HL-60 (cell line): ENCODE data around the gene PAK4.
"Not testable (repeated sequence)": the region's sequence is repeated elsewhere in the genome, so short reads cannot be mapped to it uniquely, and the experiment has no call there.

Source experiments
- DNase-seq, 2 experiments: peaks; one replicate each; pipeline ENCODE4 v3.0.0-alpha.2; 2010 to 2020; ENCODE audit warnings: low read depth in 1 of 2, low spot score in 1 of 2
- H3K27ac ChIP-seq: fragments of 250-450 bp; sonication (Bioruptor Pico); replicated peaks from 2 replicates; pipeline ENCODE4 v1.5.1; 2020; ENCODE audit warnings: mild to moderate bottlenecking, moderate library complexity
- H3K27me3 ChIP-seq: fragments of 250-450 bp; sonication (Bioruptor Pico); 2 replicates; pipeline ENCODE4 v1.5.1; 2021; ENCODE audit warnings: mild to moderate bottlenecking, moderate library complexity; ENCODE audit not compliant: insufficient read depth, poor library complexity, severe bottlenecking
- H3K4me3 ChIP-seq: replicated peaks from 2 replicates; pipeline ENCODE4 v1.5.1; 2011; ENCODE audit warnings: mild to moderate bottlenecking, control low read depth, low read length; ENCODE audit not compliant: insufficient read depth
- GABPA ChIP-seq: IDR thresholded peaks from 2 replicates; pipeline ENCODE4 v1.6.1; 2012; ENCODE audit warnings: low read depth
- POLR2AphosphoS5 ChIP-seq: IDR thresholded peaks from 2 replicates; pipeline ENCODE4 v1.6.1; 2012; ENCODE audit warnings: low read depth
- SPI1 ChIP-seq: IDR thresholded peaks from 2 replicates; pipeline ENCODE4 v1.6.1; 2012; ENCODE audit warnings: low read depth, mild to moderate bottlenecking, borderline replicate concordance
- TF ChIP-seq, protein P1 (sequence below): IDR thresholded peaks from one replicate; pipeline ENCODE4 v1.5.1; 2011; ENCODE audit warnings: low read length, control low read depth, inconsistent platforms; ENCODE audit not compliant: insufficient read depth
- TF ChIP-seq, protein P2 (sequence below): IDR thresholded peaks from 2 replicates; pipeline ENCODE4 v1.6.1; 2012; ENCODE audit warnings: low read depth; ENCODE audit not compliant: insufficient replicate concordance

Gene PAK4

DNA sequence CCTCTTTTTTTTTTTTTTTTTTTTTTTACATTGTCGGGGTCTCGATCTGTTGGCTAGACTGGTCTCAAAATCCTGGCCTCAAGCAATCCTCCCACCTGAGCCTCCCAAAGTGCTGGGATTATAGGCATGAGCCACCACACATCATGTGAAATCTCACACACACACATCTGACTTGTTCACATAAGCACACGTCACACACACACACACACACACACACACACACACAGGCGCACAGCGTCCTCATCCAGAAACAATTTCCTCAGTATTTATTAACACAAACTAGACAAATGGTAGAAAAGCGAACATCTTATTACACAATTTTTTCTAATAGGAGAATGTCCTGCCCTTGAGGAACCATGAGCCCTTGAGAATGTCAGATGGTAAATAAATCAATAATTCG is 83.6 kb downstream of the PAK4 start:
- no peak for DNase-seq
- Histone ChIP-seq H3K27ac (no peak overlapping the region), H3K4me3 (no peak overlapping the region), H3K27me3 (peaks cover 12% of the 10 kb centered on the region)
- TF ChIP-seq, protein P1, sequence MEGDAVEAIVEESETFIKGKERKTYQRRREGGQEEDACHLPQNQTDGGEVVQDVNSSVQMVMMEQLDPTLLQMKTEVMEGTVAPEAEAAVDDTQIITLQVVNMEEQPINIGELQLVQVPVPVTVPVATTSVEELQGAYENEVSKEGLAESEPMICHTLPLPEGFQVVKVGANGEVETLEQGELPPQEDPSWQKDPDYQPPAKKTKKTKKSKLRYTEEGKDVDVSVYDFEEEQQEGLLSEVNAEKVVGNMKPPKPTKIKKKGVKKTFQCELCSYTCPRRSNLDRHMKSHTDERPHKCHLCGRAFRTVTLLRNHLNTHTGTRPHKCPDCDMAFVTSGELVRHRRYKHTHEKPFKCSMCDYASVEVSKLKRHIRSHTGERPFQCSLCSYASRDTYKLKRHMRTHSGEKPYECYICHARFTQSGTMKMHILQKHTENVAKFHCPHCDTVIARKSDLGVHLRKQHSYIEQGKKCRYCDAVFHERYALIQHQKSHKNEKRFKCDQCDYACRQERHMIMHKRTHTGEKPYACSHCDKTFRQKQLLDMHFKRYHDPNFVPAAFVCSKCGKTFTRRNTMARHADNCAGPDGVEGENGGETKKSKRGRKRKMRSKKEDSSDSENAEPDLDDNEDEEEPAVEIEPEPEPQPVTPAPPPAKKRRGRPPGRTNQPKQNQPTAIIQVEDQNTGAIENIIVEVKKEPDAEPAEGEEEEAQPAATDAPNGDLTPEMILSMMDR = no peak
- TF ChIP-seq, protein P2, sequence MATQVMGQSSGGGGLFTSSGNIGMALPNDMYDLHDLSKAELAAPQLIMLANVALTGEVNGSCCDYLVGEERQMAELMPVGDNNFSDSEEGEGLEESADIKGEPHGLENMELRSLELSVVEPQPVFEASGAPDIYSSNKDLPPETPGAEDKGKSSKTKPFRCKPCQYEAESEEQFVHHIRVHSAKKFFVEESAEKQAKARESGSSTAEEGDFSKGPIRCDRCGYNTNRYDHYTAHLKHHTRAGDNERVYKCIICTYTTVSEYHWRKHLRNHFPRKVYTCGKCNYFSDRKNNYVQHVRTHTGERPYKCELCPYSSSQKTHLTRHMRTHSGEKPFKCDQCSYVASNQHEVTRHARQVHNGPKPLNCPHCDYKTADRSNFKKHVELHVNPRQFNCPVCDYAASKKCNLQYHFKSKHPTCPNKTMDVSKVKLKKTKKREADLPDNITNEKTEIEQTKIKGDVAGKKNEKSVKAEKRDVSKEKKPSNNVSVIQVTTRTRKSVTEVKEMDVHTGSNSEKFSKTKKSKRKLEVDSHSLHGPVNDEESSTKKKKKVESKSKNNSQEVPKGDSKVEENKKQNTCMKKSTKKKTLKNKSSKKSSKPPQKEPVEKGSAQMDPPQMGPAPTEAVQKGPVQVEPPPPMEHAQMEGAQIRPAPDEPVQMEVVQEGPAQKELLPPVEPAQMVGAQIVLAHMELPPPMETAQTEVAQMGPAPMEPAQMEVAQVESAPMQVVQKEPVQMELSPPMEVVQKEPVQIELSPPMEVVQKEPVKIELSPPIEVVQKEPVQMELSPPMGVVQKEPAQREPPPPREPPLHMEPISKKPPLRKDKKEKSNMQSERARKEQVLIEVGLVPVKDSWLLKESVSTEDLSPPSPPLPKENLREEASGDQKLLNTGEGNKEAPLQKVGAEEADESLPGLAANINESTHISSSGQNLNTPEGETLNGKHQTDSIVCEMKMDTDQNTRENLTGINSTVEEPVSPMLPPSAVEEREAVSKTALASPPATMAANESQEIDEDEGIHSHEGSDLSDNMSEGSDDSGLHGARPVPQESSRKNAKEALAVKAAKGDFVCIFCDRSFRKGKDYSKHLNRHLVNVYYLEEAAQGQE = no peak
- no peak for TF ChIP-seq POLR2AphosphoS5
- no peak for TF ChIP-seq GABPA
- TF ChIP-seq SPI1 = no peak

DNA sequence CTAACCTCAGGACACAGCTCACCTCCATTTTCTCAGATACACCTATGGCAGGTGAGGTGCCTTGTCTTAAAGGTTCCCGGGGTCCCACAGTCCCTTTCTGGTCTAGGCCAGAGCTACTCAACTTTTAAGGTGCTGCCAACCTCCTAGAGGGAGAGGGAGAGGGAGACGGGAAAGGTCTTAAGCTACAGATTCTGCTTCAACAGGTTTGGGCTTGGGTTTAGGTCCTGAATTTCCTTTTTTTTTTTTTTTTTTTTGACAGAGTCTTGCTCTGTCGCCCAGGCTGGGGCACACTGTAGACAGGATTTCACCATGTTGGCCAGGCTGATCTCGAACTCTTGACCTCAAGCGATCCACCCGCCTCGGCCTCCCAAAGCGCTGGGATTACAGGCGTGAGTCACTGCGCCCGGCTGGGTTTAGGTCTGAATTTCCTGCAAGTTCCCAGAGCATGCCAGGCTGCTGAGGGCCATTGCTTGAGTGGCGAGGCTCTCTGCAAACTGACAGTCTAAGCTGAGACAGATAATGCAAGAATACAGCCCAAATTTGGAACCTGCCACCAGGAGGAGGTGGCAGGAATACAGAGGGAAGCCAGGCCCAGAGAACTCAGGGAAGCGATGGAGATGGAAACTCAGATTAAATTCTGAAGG is 86.3 kb downstream of the PAK4 start:
- no peak for DNase-seq
- Histone ChIP-seq H3K4me3 (no peak overlapping the region), H3K27ac (no peak overlapping the region), H3K27me3 (no peaks in the 10 kb centered on the region)
- no peak for TF ChIP-seq GABPA
- no peak for TF ChIP-seq POLR2AphosphoS5
- TF ChIP-seq, protein P2 = no peak
- TF ChIP-seq SPI1 = no peak
- TF ChIP-seq, protein P1 = no peak

DNA sequence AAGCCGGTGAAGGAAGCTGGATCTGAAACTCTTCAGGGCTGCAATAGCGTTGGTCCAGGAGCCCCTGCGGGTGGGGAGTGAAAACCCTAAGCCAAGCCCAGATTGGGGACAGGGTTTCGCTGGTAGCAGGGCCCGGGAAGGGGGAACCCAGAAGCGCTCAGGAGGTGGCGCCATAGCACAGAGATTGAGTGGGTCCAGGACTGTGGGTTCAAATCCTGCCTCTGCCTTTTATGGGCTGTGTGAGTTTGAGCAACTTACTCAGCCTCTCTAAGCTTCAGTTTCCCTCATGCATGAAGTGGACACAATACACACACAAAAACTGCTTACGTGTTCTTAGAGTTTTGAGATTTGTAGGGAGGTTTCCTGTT is 86.8 kb downstream of the PAK4 start:
- peak in 1 of 2 experiments; percentile 47 for DNase-seq
- Histone ChIP-seq H3K4me3 (no peak overlapping the region), H3K27me3 (no peaks in the 10 kb centered on the region), H3K27ac (no peak overlapping the region)
- TF ChIP-seq, protein P2 = no peak
- TF ChIP-seq, protein P1 = no peak
- TF ChIP-seq SPI1 = no peak
- TF ChIP-seq GABPA = no peak
- TF ChIP-seq POLR2AphosphoS5 = no peak

DNA sequence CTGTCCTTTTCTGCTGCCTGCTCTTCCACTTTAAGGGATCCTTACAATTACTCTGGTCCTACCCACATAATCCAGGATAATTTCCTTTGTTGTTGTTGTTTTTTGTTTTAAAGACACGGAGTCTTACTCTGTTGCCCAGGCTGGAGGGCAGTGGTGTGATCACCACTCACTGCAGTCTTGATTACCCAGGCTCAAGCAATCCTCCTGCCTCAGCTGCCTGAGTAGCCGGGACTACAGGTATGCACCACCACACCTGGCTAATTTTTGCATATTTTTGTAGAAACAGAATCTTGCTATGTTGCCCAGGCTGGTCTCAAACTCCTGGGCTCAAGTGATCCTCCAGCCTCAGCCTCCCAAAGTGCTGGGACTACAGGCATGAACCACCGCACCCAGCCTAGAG is 89.7 kb downstream of the PAK4 start:
- not testable (repeated sequence) for H3K4me3 ChIP-seq, DNase-seq, H3K27me3 ChIP-seq, H3K27ac ChIP-seq
